Subcutaneous adipose tissue (tissue), 4 donors: Measurements from ENCODE around the gene PCYT2. TPM values are rescaled to one million over a fixed set of nuclear protein-coding genes. Genes with fewer than 3 reads are reported as not detected.

ENCODE experiments used
- total RNA-seq, 4 donors: library from RNA; depleted of rRNA; stranded (reverse); fragments of >200 nt; gene quantifications; one replicate each; pipeline ENCODE4 v1.1.0, GENCODE V29; 2016
- TF ChIP-seq, protein P1 (sequence below): fragments of 450-650 bp; IDR thresholded peaks from one replicate; pipeline ENCODE4 v1.5.1; 2016; ENCODE audit warnings: low read depth, mild to moderate bottlenecking, control low read depth, antibody characterized with exemption, moderate library complexity

PCYT2 gene
- total RNA-seq, 4 donors from 2014 or later: 23.8 to 130 (median 39.7) TPM

DNA sequence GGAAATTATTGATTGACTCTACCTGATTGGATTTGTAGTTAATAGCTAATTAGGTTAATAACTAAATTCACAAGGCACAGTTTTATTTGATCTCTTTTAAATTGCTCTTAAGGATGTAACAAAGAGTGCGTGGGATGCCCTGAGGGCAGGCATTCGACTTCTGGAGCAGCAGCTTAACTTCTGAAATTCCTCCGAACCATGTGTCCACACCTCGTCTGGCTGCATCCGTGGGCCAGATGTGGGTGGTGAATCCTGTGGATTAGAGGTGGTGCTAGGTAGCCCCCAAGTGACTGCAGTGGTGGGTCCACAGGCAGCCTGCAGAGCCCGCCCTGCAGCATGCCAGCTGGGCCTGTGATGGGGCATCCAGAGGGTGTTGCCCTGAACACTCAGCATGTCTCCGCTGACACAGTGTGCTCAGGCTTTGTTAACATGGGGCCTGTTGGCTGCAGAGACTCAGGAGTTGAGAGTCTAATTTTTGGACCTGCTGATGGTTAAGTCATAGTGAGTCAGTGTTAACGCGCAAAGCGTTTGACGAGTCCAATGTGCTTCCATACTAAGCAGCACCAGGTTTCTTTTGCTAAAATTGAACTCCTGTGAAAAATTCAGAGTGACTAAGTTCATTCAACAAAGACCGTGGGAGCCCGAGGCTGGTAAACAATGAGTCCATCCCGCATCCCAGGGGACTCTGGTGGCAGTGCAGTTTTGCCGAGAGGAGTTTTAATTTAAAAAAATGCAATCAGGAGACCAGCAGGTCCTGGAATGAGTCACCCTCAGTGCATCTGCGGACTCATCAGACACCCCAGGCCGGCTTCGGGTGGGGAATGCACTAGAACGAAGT is 13.0 kb downstream of the PCYT2 start:
- TF ChIP-seq, protein P1, sequence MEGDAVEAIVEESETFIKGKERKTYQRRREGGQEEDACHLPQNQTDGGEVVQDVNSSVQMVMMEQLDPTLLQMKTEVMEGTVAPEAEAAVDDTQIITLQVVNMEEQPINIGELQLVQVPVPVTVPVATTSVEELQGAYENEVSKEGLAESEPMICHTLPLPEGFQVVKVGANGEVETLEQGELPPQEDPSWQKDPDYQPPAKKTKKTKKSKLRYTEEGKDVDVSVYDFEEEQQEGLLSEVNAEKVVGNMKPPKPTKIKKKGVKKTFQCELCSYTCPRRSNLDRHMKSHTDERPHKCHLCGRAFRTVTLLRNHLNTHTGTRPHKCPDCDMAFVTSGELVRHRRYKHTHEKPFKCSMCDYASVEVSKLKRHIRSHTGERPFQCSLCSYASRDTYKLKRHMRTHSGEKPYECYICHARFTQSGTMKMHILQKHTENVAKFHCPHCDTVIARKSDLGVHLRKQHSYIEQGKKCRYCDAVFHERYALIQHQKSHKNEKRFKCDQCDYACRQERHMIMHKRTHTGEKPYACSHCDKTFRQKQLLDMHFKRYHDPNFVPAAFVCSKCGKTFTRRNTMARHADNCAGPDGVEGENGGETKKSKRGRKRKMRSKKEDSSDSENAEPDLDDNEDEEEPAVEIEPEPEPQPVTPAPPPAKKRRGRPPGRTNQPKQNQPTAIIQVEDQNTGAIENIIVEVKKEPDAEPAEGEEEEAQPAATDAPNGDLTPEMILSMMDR: no peak

GRCh38 chr17:81895400-81895799 is 15.8 kb downstream of the PCYT2 start:
- TF ChIP-seq, protein P1: no peak

DNA sequence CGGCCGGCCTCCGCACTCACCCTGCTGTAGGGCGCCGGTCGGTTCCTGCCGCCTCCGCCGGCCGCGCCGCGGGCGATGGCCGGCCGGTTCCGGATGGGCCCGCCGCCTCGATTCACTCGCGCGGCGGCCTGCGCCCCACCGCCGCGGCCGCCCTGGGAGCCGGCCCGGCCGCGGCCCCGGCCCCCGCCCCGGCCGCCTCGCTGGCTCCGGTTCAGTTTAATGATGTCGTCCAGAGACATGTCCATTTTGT is 20.0 kb downstream of the PCYT2 start:
- TF ChIP-seq, protein P1: no peak

- TF ChIP-seq, protein P1: no peak
Observed at GRCh38 chr17:81890447-81891302, 20.5 kb downstream of the PCYT2 start.

DNA sequence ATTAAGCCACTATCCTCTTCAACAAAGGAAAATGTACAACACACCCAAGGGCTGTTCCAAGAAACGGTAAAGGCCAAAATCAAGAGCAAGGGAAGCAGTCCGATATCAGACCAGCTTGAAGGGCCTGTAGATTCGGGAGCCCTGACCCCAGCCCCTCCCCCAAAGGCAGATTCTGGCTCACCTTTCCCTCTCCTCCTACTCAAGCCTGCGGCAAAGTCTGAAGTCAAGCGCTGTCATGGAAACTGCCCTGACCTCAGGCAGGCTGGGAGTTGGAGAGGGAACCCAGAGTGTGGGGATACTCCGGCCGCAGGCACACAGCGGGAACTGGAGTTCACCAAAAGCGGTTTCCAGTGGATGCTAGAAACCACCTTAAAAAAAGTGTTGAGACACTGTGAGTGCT is 21.6 kb downstream of the PCYT2 start:
- TF ChIP-seq, protein P1: no peak

GRCh38 chr17:81888988-81889595 is 22.1 kb downstream of the PCYT2 start:
- TF ChIP-seq, protein P1: no peak
